ENCODE data around the gene XIRP2. TPM values are rescaled to one million over a fixed set of nuclear protein-coding genes. Genes with fewer than 3 reads are reported as not detected.

XIRP2 gene
- total RNA-seq, 1 donor from 2014 or later = 0.14 TPM

DNA sequence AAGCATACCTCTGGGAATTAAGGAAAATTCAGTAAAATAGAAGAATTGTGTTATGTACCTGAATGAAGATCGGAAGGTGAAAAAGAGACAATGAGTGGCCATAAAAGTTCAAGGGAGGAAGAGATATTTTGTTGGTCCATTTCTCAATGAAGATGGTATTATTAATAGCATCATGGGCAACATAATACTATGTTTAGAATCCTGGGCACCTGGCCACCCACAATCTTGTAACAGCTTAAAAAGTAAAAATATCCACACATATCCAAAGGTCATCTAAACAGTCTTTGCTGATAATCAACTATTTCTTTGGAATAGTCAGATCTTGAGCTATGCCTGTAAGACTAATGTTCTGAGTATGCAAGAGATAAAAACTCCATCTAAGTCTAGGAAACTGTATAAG, 73.7 kb downstream of the XIRP2 start:
- Histone ChIP-seq H3K36me3 (no peaks in the 10 kb centered on the region), H3K9me3 (no peaks in the 10 kb centered on the region), H3K27ac (no peak overlapping the region), H3K4me3 (no peak overlapping the region), H3K27me3 (no peaks in the 10 kb centered on the region), H3K4me1 (no peaks in the 10 kb centered on the region)
- DNase-seq (no peak), ATAC-seq (no peak)
- TF ChIP-seq, protein P1, sequence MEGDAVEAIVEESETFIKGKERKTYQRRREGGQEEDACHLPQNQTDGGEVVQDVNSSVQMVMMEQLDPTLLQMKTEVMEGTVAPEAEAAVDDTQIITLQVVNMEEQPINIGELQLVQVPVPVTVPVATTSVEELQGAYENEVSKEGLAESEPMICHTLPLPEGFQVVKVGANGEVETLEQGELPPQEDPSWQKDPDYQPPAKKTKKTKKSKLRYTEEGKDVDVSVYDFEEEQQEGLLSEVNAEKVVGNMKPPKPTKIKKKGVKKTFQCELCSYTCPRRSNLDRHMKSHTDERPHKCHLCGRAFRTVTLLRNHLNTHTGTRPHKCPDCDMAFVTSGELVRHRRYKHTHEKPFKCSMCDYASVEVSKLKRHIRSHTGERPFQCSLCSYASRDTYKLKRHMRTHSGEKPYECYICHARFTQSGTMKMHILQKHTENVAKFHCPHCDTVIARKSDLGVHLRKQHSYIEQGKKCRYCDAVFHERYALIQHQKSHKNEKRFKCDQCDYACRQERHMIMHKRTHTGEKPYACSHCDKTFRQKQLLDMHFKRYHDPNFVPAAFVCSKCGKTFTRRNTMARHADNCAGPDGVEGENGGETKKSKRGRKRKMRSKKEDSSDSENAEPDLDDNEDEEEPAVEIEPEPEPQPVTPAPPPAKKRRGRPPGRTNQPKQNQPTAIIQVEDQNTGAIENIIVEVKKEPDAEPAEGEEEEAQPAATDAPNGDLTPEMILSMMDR (IDR thresholded peaks at IDR 0.05) = no peak
- intact Hi-C loops (cut with DNase I) = no loop called here

DNA sequence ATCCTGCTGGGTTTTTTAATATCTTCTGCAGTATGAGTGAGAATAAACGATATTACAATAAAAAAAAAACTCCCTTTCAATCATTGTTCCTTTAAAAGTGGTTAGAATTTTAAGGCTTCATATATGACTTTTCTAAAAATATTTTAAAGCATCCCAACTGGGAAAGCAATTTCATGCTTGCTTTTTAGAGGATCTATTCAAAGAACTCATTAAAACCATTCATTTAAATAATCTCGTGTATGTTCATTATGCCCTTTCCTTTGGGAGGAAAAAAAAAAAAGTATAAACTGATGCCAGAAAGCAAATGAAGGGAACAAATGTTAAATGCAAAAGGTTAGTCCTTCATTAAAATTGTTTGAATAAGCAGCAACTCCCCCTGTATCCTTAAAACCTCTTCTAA, 81.2 kb downstream of the XIRP2 start:
- DNase-seq (no peak), ATAC-seq (no peak)
- no peaks in the 10 kb centered on the region for H3K36me3 ChIP-seq
- intact Hi-C loops (cut with DNase I) = no loop called here
- no peaks in the 10 kb centered on the region for H3K9me3 ChIP-seq
- no peak overlapping the region for H3K4me3 ChIP-seq
- TF ChIP-seq, protein P1 (IDR thresholded peaks at IDR 0.05) = no peak
- H3K27ac ChIP-seq = no peak overlapping the region
- no peaks in the 10 kb centered on the region for H3K4me1 ChIP-seq
- H3K27me3 ChIP-seq = no peaks in the 10 kb centered on the region

DNA sequence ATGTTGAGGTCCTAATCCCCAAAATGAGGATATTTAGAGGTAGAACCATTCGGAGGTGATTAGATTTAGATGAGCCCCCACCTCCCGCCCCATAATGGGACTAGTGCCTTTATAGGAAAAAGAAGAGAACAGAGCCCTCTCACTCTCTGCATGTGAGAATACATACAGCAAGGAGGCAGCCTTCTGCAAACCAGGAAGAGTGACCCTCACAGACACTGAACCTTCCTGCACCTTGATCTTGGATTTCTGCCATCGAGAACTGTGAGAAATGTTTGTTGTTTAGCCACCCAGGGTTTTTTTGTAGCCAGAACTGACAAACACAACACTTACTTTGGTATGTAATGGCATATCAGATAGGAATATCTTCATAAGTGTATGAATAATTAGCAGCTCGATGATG, 83.7 kb downstream of the XIRP2 start:
- ATAC-seq (no peak), DNase-seq (no peak)
- TF ChIP-seq, protein P1 (IDR thresholded peaks at IDR 0.05) = no peak
- no peak overlapping the region for H3K4me3 ChIP-seq
- no peak overlapping the region for H3K27ac ChIP-seq
- H3K27me3 ChIP-seq = no peaks in the 10 kb centered on the region
- no peaks in the 10 kb centered on the region for H3K4me1 ChIP-seq
- no peaks in the 10 kb centered on the region for H3K36me3 ChIP-seq
- intact Hi-C loops (cut with DNase I) = no loop called here
- H3K9me3 ChIP-seq = no peaks in the 10 kb centered on the region

DNA sequence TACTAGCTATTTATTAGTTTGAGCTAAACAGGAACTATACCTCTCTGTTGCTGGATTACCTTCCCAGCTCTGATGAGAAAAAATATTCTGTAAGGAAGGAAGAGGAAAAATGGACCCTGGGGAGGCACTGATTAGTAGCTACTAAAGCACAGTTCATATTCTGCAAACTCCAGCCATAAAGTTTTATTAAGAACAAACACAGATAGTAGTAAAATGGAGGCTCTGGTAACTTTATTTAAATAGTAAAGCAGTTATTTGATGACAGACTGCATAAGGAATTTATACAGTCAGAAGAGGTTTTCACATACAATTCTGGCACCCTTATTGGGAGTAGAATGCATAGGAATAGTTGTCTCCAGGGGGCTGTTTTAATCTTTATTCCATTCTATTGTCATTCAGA, 84.1 kb downstream of the XIRP2 start:
- ATAC-seq = no peak
- H3K27me3 ChIP-seq = no peaks in the 10 kb centered on the region
- no peak for DNase-seq
- TF ChIP-seq, protein P1 (IDR thresholded peaks at IDR 0.05) = no peak
- H3K27ac ChIP-seq = no peak overlapping the region
- H3K36me3 ChIP-seq = no peaks in the 10 kb centered on the region
- no peak overlapping the region for H3K4me3 ChIP-seq
- intact Hi-C loops (cut with DNase I) = no loop called here
- no peaks in the 10 kb centered on the region for H3K4me1 ChIP-seq
- no peaks in the 10 kb centered on the region for H3K9me3 ChIP-seq

DNA sequence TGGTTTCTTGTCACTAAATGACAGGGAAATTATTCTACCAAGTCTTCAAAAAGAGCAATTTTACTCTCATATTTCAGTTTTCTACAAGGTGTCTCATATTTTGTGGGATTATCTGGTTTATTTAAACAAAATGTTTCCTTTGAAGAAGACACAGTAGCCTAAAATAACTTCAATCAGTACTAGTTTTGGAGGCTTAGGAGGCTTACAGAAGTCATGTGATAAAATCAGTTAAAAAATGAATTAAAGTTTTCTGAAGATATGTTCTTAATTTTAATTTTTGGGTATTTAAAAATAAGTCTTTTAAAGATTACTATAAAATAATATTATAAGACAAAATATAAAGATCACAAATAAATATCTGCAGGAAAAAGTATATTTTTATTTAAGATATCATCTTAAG, 95.9 kb downstream of the XIRP2 start:
- H3K36me3 ChIP-seq = no peaks in the 10 kb centered on the region
- no peak overlapping the region for H3K27ac ChIP-seq
- DNase-seq (no peak), ATAC-seq (no peak)
- H3K4me1 ChIP-seq = no peaks in the 10 kb centered on the region
- H3K9me3 ChIP-seq = peaks cover 10% of the 10 kb centered on the region
- intact Hi-C loops (cut with DNase I) = no loop called here
- no peaks in the 10 kb centered on the region for H3K27me3 ChIP-seq
- TF ChIP-seq, protein P1 (IDR thresholded peaks at IDR 0.05) = no peak
- H3K4me3 ChIP-seq = no peak overlapping the region

DNA sequence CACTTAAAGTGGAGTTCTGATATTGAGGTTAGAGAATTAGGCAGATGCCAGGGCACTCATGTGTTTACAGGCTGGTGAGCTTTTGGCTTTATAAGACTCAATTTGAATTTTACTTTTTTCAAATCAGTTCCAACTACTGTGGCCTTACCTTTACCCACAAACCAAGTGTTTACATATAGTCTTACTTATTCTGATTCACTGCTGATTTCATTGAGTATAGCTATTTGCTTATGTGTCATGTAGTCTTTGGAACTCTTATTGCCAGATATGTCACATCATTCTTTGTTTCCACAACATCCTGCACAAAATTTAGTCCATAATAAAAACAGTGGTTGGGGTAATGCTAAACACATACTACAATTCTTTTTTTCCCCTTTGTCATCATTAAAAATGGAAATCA, 96.5 kb downstream of the XIRP2 start:
- intact Hi-C loops (cut with DNase I) = no loop called here
- DNase-seq = no peak
- H3K4me3 ChIP-seq = no peak overlapping the region
- TF ChIP-seq, protein P1 (IDR thresholded peaks at IDR 0.05) = no peak
- H3K9me3 ChIP-seq = peaks cover 8% of the 10 kb centered on the region
- H3K27me3 ChIP-seq = no peaks in the 10 kb centered on the region
- H3K36me3 ChIP-seq = no peaks in the 10 kb centered on the region
- no peaks in the 10 kb centered on the region for H3K4me1 ChIP-seq
- no peak for ATAC-seq
- H3K27ac ChIP-seq = no peak overlapping the region

Data from upper lobe of right lung (tissue), 1 donor.